GM11168 (cell line): Measurements from ENCODE around the gene PANK3.

Experiments
- in situ Hi-C: fragments of 300-500 bp; cut with MboI; formaldehyde crosslinking; loops from one replicate; pipeline ENCODE4 v1.12.0; 2022; ENCODE audit warnings: low sequenced_read_pairs; ENCODE audit not compliant: unreplicated experiment

The PANK3 gene

GRCh38 chr5:168578538-168579487, at the start of gene PANK3:
Gene PANK3, minus strand, starts transcription at chr5:168579368. Its CDS starts 85 bp downstream, at chr5:168579283.
- in situ Hi-C loops = no loop called here

GRCh38 chr5:168624850-168625364, 45.7 kb upstream of the PANK3 start:
- in situ Hi-C loops = no loop called here

- in situ Hi-C loops = no loop called here
These were observed 41.6 kb upstream of the PANK3 start for GRCh38 chr5:168620807-168621206.

- in situ Hi-C loops = no loop called here
These were observed 35.5 kb upstream of the PANK3 start for GRCh38 chr5:168614661-168615060.

- in situ Hi-C loops = no loop called here
These were observed 34.8 kb upstream of the PANK3 start for GRCh38 chr5:168613996-168614395.

GRCh38 chr5:168613396-168613795, 34.2 kb upstream of the PANK3 start:
- in situ Hi-C loops = no loop called here

GRCh38 chr5:168612996-168613395, 33.8 kb upstream of the PANK3 start:
- in situ Hi-C loops = no loop called here

GRCh38 chr5:168612123-168612522, 33.0 kb upstream of the PANK3 start:
- in situ Hi-C loops = no loop called here

GRCh38 chr5:168611165-168611564, 32.0 kb upstream of the PANK3 start:
- in situ Hi-C loops = no loop called here

- in situ Hi-C loops = no loop called here
These were observed 30.8 kb upstream of the PANK3 start for GRCh38 chr5:168609806-168610482.

- in situ Hi-C loops = no loop called here
These were observed 29.7 kb upstream of the PANK3 start for GRCh38 chr5:168608821-168609220.

- in situ Hi-C loops = no loop called here
These were observed 29.2 kb upstream of the PANK3 start for GRCh38 chr5:168608386-168608785.

- in situ Hi-C loops = no loop called here
These were observed 28.8 kb upstream of the PANK3 start for GRCh38 chr5:168607946-168608345.

- in situ Hi-C loops = no loop called here
These were observed 27.4 kb upstream of the PANK3 start for GRCh38 chr5:168606562-168606961.

- in situ Hi-C loops = no loop called here
These were observed 25.3 kb upstream of the PANK3 start for GRCh38 chr5:168604436-168604835.

- in situ Hi-C loops = no loop called here
These were observed 24.6 kb upstream of the PANK3 start for GRCh38 chr5:168603746-168604145.

- in situ Hi-C loops = no loop called here
These were observed 23.3 kb upstream of the PANK3 start for GRCh38 chr5:168602517-168602916.

GRCh38 chr5:168601972-168602371, 22.8 kb upstream of the PANK3 start:
- in situ Hi-C loops = no loop called here

GRCh38 chr5:168600409-168600808, 21.2 kb upstream of the PANK3 start:
- in situ Hi-C loops = no loop called here

GRCh38 chr5:168599826-168600225, 20.7 kb upstream of the PANK3 start:
- in situ Hi-C loops = no loop called here

GRCh38 chr5:168598639-168599038, 19.5 kb upstream of the PANK3 start:
- in situ Hi-C loops = no loop called here
